HG03196 (cell line): Measurements from ENCODE around the gene RAMP1.

ENCODE experiments used
- ATAC-seq: cut with Tn5 transposase; IDR thresholded peaks from one replicate; pipeline ENCODE4 v1.9.1; 2021; ENCODE audit not compliant: unreplicated experiment

Gene RAMP1

GRCh38 chr2:237876061-237876526, 16.7 kb downstream of the RAMP1 start:
- no peak for ATAC-seq

GRCh38 chr2:237876532-237876931, 17.1 kb downstream of the RAMP1 start:
- no peak for ATAC-seq

GRCh38 chr2:237876951-237877491, 17.6 kb downstream of the RAMP1 start:
- ATAC-seq: no peak

DNA sequence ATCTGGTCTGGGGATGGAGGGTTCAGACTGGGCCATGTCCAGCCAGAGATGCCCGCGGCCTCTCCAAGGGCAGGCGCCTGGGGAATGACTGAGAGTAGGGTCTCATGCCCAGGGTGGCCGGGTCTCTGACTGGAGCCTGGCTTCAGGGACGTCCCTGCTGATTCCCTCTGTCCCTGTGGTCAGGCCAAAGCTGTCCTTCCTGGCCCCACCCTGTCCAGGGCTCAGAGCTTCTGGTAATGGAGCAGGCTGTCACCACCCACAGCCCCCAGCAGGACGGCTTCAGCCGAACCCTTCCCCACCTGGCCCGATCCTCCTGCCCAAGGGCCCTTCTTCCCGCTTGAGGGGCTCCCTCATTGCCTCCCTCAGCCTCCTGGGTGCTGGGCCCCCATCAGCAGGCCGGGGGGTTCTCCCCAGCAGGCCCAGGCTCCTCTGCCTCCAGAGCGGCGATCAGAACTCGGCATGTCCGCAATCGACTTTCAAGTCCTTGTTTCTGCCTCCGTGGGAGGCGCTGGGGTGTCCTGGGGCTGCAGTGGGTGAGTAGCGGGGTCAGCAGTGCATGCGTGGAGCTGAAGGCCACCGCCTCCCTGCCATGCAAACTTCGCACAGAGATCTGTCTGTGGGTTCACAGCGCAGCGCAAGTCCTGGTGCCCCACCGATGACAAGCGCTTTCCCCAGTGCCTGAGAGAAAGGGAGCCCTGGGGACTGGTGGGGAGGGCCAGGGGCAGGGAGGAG, 18.3 kb downstream of the RAMP1 start:
- ATAC-seq: no peak

DNA sequence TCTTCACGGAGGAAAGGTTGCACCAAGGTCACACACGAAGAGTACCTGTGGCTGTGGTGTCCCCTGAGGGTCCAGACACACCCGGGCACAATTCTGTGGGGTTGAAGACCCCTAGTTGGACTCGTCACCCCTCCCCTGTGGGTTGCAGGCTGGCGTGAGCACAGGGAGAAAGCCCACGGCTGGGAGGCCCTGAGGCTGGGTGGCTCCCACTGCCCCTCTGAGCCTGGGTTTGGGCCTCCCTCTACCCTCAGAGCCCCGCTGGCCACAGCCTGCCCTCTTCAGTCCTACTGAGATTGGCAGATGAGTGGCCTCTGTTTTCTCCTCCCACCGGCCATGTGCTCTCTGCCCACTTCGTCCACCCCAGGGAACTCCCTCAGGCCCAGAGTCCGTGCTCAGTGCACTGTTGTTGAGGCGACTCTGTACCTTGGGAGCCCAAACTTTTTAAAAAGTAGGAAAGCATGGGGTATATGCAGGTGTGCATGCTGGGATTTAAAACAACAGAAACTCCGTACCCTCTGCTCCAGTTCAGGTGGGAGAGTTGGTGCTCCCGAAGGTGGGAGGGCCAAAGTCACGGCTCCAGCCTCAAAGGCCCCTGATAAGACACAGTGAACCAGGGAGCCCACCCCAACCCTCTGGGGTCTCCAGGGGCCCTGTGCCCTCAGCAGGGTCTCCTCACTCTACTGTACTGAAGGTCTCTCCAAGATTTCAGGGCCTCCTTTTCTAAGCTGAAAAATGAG, 19.1 kb downstream of the RAMP1 start:
- no peak for ATAC-seq

GRCh38 chr2:237879058-237879430, 19.6 kb downstream of the RAMP1 start:
- ATAC-seq: no peak

- ATAC-seq: no peak
Measured at GRCh38 chr2:237879991-237880560, 20.7 kb downstream of the RAMP1 start.

DNA sequence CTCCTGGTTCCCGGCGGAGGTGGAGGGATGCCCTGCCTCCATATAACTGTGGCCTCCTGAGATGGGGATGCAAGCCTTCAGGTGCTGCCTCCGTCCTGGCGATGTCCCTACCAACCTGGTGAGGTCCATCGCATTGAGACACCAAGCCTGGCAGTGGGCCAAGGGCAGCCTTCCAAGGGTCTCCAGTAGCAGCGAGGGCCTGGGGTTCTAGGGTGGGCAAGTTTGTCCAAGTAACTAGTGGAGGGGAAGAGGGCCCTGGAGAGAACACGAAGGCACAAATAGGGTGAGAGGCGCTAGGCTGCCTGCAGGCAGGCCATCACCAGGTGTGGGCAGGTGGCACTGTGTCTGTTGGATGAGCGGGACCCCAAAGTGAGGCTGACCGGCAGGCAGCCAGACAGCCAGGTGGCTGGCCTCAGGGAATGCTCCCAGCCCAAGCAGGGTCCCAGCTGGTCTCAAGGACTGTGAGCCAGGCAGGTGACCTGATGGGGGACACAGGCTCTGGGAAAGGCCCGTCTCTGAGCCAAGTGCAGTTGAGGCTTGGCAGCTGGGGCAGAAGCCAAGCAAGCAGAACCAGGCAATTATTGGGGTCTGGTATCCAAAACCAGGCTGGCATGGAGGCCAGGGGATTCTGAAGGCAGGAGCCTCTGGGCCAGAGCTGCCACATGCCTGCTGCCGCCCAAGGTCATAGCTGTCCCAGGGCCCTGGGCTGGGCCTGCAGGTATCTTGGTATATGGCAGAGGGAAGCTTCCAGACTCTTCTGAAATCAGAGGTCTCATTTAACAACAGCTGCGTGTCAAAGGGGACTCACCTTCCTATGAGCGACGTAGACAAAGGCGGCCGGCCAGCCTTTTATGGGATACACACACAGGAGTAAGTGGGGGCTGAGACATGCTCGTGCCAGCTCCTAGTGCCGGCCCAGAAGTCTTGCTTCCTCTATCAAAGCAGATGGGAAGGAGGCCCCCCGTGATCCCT, 23.4 kb downstream of the RAMP1 start:
- ATAC-seq: no peak

GRCh38 chr2:237883951-237884446, 24.6 kb downstream of the RAMP1 start:
- no peak for ATAC-seq

DNA sequence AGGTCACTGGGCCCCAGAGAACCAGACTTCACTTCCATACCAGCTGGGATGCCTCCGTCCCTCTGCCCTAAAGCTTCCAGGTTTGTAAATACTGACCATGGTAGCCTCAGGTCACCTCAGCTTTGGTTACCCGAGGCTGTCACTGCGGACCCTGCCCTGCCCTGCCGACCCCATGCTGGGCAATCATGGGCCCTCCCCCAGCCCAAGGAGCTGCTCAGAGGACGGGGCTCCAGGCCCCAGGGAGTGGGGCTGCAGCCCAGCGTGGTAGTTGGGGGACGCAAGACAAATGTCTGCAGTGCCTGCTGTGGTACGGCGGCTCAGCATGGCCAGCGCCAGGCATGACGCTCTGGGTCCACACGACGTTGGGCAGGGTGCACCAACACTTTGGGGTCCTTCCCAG, 25.3 kb downstream of the RAMP1 start:
- ATAC-seq: no peak

- ATAC-seq: no peak
Measured at GRCh38 chr2:237885111-237885930, 25.9 kb downstream of the RAMP1 start.

GRCh38 chr2:237885931-237886684, 26.7 kb downstream of the RAMP1 start:
- ATAC-seq: no peak

- no peak for ATAC-seq
Measured at GRCh38 chr2:237886685-237887481, 27.5 kb downstream of the RAMP1 start.

DNA sequence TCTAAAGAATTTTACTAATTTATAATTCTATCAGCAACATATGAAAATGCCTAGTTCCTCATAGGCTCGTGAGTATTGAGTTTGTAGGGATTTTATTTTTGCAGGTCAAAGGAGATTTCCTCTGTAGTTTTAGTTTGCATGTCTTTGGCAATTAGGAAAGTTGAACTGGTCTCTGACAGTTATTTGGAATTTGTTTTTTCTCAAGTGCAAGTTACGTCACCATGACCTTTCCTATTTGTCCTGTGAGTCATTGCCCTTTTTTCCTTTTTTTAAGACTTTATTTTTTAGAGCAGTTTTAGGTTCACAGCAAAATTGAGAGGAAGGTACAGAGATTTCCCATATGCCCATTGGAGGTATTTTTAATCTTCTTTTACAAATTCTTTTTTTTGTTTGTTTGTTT, 29.0 kb downstream of the RAMP1 start:
- ATAC-seq: no peak

GRCh38 chr2:237889016-237889415, 29.6 kb downstream of the RAMP1 start:
- ATAC-seq: no peak

DNA sequence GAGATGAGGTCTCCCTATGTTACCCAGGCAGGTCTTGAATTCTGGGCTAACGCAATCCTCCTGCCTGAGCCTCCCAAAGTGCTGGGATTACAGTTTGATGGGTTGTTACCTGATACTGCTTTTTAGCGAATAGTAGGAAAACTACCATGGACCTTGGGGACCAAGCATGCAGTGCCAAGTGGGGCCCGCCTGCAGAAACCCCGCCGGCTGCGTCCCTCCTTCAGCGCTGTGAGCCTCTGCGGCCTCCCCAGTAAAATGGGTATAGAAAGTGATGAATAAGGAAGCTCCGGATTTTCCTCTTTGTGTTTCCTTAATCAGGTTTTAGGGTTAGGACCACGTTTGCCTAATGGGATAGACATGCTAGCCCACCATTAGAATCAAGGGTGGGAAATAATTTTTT, 30.4 kb downstream of the RAMP1 start:
- ATAC-seq: no peak

GRCh38 chr2:237892478-237892877, 33.1 kb downstream of the RAMP1 start:
- ATAC-seq: no peak

DNA sequence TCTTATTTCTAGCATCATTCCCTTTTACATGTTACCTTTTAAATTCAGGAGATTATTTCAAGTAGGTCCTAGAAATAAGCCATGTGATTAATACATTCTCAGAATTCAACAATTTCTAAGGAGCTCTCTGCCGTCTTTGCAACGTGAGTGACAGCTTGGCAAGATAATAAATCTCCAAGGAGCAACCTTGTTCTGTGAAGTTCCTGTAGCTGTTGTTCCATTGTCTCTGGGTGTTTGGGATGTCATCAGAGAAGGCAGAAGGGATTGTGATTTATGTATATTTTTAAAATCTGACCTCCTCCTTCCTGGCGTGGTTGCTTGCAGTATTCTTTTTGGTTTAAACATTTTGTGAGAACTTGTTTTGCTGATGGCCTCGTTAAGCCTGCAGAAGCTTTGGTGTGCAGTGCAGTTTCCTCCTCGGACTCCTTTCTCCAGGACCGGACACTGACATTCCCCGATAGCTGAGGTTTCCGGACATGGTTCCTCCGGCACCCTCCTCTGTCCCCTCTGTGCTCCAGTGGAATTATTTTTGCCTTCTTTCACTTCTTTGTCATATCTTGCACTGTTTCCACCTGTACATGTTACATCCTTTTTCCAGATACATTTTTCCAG, 33.7 kb downstream of the RAMP1 start:
- ATAC-seq: no peak
